Stimulated activated CD8-positive, alpha-beta memory T cell treated with anti-CD3 and anti-CD28 coated beads, Interleukin-7, amount 100 ng/mL, for 1 hour (primary cell): Measurements from ENCODE around the gene ZNF557.

Experiments used
- DNase-seq, 2 donors: peaks; one replicate each; pipeline ENCODE4 v3.0.0-alpha.2; 2020; ENCODE audit warnings: low read depth in 2 of 2

The ZNF557 gene

GRCh38 chr19:7125221-7125620, 55.7 kb downstream of the ZNF557 start:
- DNase-seq = no peak

GRCh38 chr19:7126132-7126531, 56.6 kb downstream of the ZNF557 start:
- no peak for DNase-seq

- no peak for DNase-seq
Observed at GRCh38 chr19:7130043-7130442, 60.5 kb downstream of the ZNF557 start.

GRCh38 chr19:7132054-7132453, 62.6 kb downstream of the ZNF557 start:
- no peak for DNase-seq

- no peak for DNase-seq
Observed at GRCh38 chr19:7137120-7137519, 67.6 kb downstream of the ZNF557 start.
